GM12878 (cell line): ENCODE data around the gene SLC2A5. TPM values are rescaled to one million over a fixed set of nuclear protein-coding genes. Genes with fewer than 3 reads are reported as not detected.

Experiments
- ATAC-seq: fragments of 200-7000 bp; cut with Tn5 transposase; 3 replicates; pipeline ENCODE4 v1.9.1; 2020; ENCODE audit warnings: mild to moderate bottlenecking, moderate library complexity
- BruUV-seq: library from RNA; stranded (reverse); fragments of 400-500 nt; replicated peaks from 2 replicates; lab custom pipeline; 2021; lab: Mats Ljungman, UMichigan
- CTCF ChIA-PET: fragments of 300-600 bp; sonication (Branson Sonifier 250); formaldehyde crosslinking; extraction: SDS; loops from one replicate; lab custom pipeline; 2021; ENCODE audit warnings: inconsistent platforms; lab: Yijun Ruan, JAX
- POLR2A ChIA-PET: fragments of 350-600 bp; formaldehyde crosslinking; extraction: SDS; loops from one replicate; lab custom pipeline; 2021; ENCODE audit warnings: inconsistent platforms; lab: Charles Lee
- RAD21 ChIA-PET: fragments of 300-600 bp; sonication (Branson Sonifier 250); formaldehyde crosslinking; loops from one replicate; lab custom pipeline; 2023; ENCODE audit warnings: antibody characterized with exemption; ENCODE audit not compliant: unreplicated experiment; lab: Charles Lee
- SMC1A ChIA-PET: fragments of 300-600 bp; sonication (Branson Sonifier 250); formaldehyde crosslinking; loops from one replicate; lab custom pipeline; 2023; ENCODE audit not compliant: unreplicated experiment, uncharacterized antibody; lab: Charles Lee
- DNase-seq: peaks from one replicate; pipeline ENCODE4 v3.0.0-alpha.2; 2011; ENCODE audit warnings: low read depth, low spot score
- FAIRE-seq: peaks from 3 replicates; lab custom pipeline; 2011; peaks lifted over from hg19 to GRCh38; lab: Jason Lieb, UNC
- H2AFZ ChIP-seq: 2 replicates; pipeline ENCODE4 v1.6.0; 2011; ENCODE audit warnings: low read depth, low read length, control low read depth; ENCODE audit not compliant: control insufficient read depth
- H3K27ac ChIP-seq: 2 replicates; pipeline ENCODE4 v1.5.1; 2011; ENCODE audit warnings: control low read depth; ENCODE audit not compliant: control insufficient read depth, insufficient read depth
- H3K27me3 ChIP-seq, 2 experiments: replicated peaks in 1 of 2; 2 replicates each; pipeline versions ENCODE4 v1.6.0 to v1.6.1; 2011; ENCODE audit warnings: low read length in 1 of 2; ENCODE audit not compliant: control insufficient read depth in 2 of 2, insufficient read depth in 2 of 2
- H3K36me3 ChIP-seq, 2 experiments: 2 replicates each; pipeline ENCODE4 v1.5.1; 2011; ENCODE audit warnings: low read length in 1 of 2; ENCODE audit not compliant: control insufficient read depth in 2 of 2, insufficient read depth in 2 of 2
- H3K4me1 ChIP-seq: 2 replicates; pipeline ENCODE4 v1.6.1; 2011; ENCODE audit warnings: mild to moderate bottlenecking, low read length, moderate library complexity, mixed read lengths; ENCODE audit not compliant: control insufficient read depth, insufficient read depth
- H3K4me2 ChIP-seq: 2 replicates; pipeline ENCODE4 v1.6.0; 2011; ENCODE audit warnings: control low read depth; ENCODE audit not compliant: control insufficient read depth, insufficient read depth
- H3K4me3 ChIP-seq: fragments of 200-600 bp; sonication (generic); 2 replicates; pipeline ENCODE4 v1.5.1; 2016
- H3K79me2 ChIP-seq: 2 replicates; pipeline ENCODE4 v1.6.0; 2011; ENCODE audit warnings: low read length; ENCODE audit not compliant: control insufficient read depth, insufficient read depth
- H3K9ac ChIP-seq: 2 replicates; pipeline ENCODE4 v1.8.0; 2011; ENCODE audit warnings: low read length, control low read depth, mixed read lengths; ENCODE audit not compliant: control insufficient read depth, insufficient read depth
- H3K9me3 ChIP-seq: replicated peaks from 3 replicates; pipeline ENCODE4 v1.5.1; 2011; ENCODE audit warnings: mild to moderate bottlenecking, low read length; ENCODE audit not compliant: control insufficient read depth, insufficient read depth
- H4K20me1 ChIP-seq: 2 replicates; pipeline ENCODE4 v1.6.0; 2011; ENCODE audit not compliant: control insufficient read depth, insufficient read depth
- BHLHE40 ChIP-seq, 2 experiments: fragments of 450-650 bp in 1 of 2; IDR thresholded peaks; 2 replicates each; pipeline ENCODE4 v1.6.1; 2011 to 2017; ENCODE audit warnings: low read depth in 2 of 2, borderline replicate concordance in 1 of 2, improper control_type of control experiment in 1 of 2, low read length in 1 of 2, mild to moderate bottlenecking in 1 of 2
- EP300 ChIP-seq, 2 experiments: fragments of 150-350 bp in 1 of 2; IDR thresholded peaks; 2 replicates each; pipeline ENCODE4 v1.6.1; 2011 to 2012; ENCODE audit warnings: low read depth in 2 of 2, low read length in 2 of 2, borderline replicate concordance in 1 of 2, improper control_type of control experiment in 1 of 2, inconsistent platforms in 1 of 2; ENCODE audit not compliant: control insufficient read depth in 1 of 2
- FOS ChIP-seq: IDR thresholded peaks from 3 replicates; pipeline ENCODE4 v1.6.1; 2011; ENCODE audit warnings: borderline replicate concordance; ENCODE audit not compliant: insufficient read length; ENCODE audit errors: extremely low read depth
- HDGF ChIP-seq: fragments of 450-650 bp; IDR thresholded peaks from 2 replicates; pipeline ENCODE4 v1.6.1; 2016; ENCODE audit warnings: antibody characterized with exemption
- SPI1 ChIP-seq: IDR thresholded peaks from 2 replicates; pipeline ENCODE4 v1.6.1; 2011; ENCODE audit warnings: low read depth, mild to moderate bottlenecking, low read length, moderate library complexity, borderline replicate concordance; ENCODE audit not compliant: insufficient read depth
- ZZZ3 ChIP-seq: IDR thresholded peaks from 2 replicates; pipeline ENCODE4 v1.6.1; 2011; ENCODE audit warnings: low read depth; ENCODE audit not compliant: control insufficient read depth, insufficient read length
- WGBS: methylation state at CpG from one replicate; pipeline ENCODE4 v1.1.6; 2016; ENCODE audit warnings: low lambda C conversion rate; ENCODE audit not compliant: insufficient replicate concordance, insufficient coverage; ENCODE audit errors: missing lambda C conversion rate; 5-methylcytosine and 5-hydroxymethylcytosine counted together
- in situ Hi-C: fragments of 300-500 bp; cut with MboI; formaldehyde crosslinking; loops from 9 replicates; pipeline ENCODE4 v1.14.3; 2018; ENCODE audit warnings: mixed read lengths
- intact Hi-C: fragments of 100-400 bp; cut with micrococcal nuclease; formaldehyde crosslinking; loops from one replicate; pipeline ENCODE4 v1.14.2; 2022; ENCODE audit not compliant: unreplicated experiment
- polyA plus RNA-seq, 11 experiments: library from polyadenylated mRNA; depleted of rRNA in 4 of 11; unstranded in 6 of 11; stranded (reverse) in 5 of 11; fragments of >200 nt; fragmentation: Nextera tagmentation in 4 of 11; fragmentation: Illumina TruSeq in 1 of 11; extraction: Ambion mirVana in 4 of 11; extraction: Trizol in 1 of 11; gene quantifications; 1 replicate in 1 of 11; 2 replicates in 10 of 11; pipeline versions ENCODE4 v1.2.1 to v1.2.3, GENCODE V29; 2011 to 2016; ENCODE audit warnings: inconsistent platforms in 2 of 11, missing spikeins in 2 of 11, low read depth in 1 of 11
- total RNA-seq, 4 experiments: library from RNA; depleted of rRNA in 3 of 4; stranded (reverse); fragments of >200 nt in 3 of 4; fragmentation: Illumina TruSeq in 1 of 4; extraction: Trizol in 1 of 4; gene quantifications; 2 replicates each; pipeline versions ENCODE4 v1.2.1 to v1.2.3, GENCODE V29; 2013 to 2021
- TF ChIP-seq, protein P1 (sequence below): fragments of 450-650 bp; IDR thresholded peaks from 2 replicates; pipeline ENCODE4 v1.6.1; 2017; ENCODE audit warnings: mild to moderate bottlenecking, moderate library complexity

Gene SLC2A5
- total and polyA plus RNA-seq, 10 of the 15 experiments (the other 5 are each of a cell fraction or from before 2014, with no cell fraction given): 4.5 to 76.6 (median 23.9) TPM

DNA sequence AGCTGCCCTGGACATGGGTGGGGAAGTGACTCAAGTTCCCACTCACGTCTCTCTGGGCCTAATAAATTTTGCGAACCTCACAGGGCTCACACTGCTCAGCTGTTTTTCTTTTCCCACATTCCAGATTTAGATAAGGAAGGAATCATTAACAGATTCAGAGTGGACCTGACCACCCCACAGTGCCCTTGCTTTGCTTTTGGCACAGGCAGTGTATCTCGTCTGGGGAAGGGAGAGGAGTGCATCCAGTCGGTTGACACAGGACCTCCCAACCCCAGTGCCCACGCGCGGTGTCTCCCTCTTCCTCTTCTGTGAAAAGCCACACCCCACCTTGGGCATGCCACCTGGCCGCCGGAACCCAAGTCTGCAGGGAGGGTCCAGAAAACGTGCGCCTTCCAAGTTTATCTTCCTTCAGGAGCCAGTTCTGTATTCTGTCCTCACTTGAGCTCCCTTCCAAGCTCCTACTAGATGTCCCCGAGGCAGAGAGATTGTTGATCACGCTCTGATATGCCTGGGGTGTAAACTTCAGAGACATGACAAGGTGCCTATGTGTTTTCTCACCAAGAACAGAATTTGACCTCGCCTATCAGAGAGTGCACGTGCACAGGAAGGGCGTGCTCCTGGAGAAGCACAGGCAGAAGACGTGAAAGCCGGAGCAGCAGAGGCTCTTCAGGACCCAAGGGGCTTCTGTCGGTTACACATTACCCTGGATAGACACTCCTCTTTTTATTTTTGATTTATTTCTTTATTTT, 9.5 kb upstream of the SLC2A5 start:
- in situ Hi-C loops: no loop called here
- Histone ChIP-seq H3K9me3 (peaks cover 1% of the 10 kb centered on the region), H3K4me2 (peak overlapping the region; percentile 61), H3K36me3 (no peaks in the 10 kb centered on the region), H3K79me2 (no peaks in the 10 kb centered on the region), H3K4me1 (peaks cover 55% of the 10 kb centered on the region), H3K27me3 (no peaks in the 10 kb centered on the region), H3K27ac (peak overlapping the region; percentile 92), H3K9ac (no peak overlapping the region), H3K4me3 (no peak overlapping the region), H4K20me1 (no peaks in the 10 kb centered on the region), H2AFZ (no peak overlapping the region)
- ATAC-seq (no peak), FAIRE-seq (no peak), DNase-seq (no peak)
- ChIA-PET SMC1A (interaction anchor here (0.8 to 4.8 kb wide), 9 partner anchors 9 to 107 kb away, joined by 3 to 59 read pairs (median 4); no protein-coding TSS in a partner anchor), RAD21 (interaction anchor here (0.9 to 1.7 kb wide), 4 partner anchors 18 to 230 kb away, joined by 3 to 4 read pairs (median 3); no protein-coding TSS in a partner anchor), CTCF (interaction anchor here (0.7 to 4.0 kb wide), 3 partner anchors 12 to 860 kb away, joined by 3 to 26 read pairs (median 3); no protein-coding TSS in a partner anchor), POLR2A (interaction anchor here (0.6 to 4.5 kb wide), 5 partner anchors 10 to 74 kb away, joined by 3 to 45 read pairs (median 3); no protein-coding TSS in a partner anchor)
- TF ChIP-seq HDGF (0 out of 2 replicates have a peak, but pooled peaks have one; percentile 26), SPI1 (peak; percentile 62; the same call in 1 of the 2 replicates), ZZZ3 (no peak), BHLHE40 (IDR thresholded peaks at IDR 0.05; ENCODE audit: borderline replicate concordance in 1 of 2, low read depth in 2 of 2, low read length in 1 of 2) (peak; percentile 63 to 79; a peak in 3 of 4 replicates), FOS (no peak), EP300 (IDR thresholded peaks at IDR 0.05; ENCODE audit: borderline replicate concordance in 1 of 2, control insufficient read depth in 1 of 2, low read depth in 2 of 2, low read length in 2 of 2) (no peak)
- TF ChIP-seq, protein P1, sequence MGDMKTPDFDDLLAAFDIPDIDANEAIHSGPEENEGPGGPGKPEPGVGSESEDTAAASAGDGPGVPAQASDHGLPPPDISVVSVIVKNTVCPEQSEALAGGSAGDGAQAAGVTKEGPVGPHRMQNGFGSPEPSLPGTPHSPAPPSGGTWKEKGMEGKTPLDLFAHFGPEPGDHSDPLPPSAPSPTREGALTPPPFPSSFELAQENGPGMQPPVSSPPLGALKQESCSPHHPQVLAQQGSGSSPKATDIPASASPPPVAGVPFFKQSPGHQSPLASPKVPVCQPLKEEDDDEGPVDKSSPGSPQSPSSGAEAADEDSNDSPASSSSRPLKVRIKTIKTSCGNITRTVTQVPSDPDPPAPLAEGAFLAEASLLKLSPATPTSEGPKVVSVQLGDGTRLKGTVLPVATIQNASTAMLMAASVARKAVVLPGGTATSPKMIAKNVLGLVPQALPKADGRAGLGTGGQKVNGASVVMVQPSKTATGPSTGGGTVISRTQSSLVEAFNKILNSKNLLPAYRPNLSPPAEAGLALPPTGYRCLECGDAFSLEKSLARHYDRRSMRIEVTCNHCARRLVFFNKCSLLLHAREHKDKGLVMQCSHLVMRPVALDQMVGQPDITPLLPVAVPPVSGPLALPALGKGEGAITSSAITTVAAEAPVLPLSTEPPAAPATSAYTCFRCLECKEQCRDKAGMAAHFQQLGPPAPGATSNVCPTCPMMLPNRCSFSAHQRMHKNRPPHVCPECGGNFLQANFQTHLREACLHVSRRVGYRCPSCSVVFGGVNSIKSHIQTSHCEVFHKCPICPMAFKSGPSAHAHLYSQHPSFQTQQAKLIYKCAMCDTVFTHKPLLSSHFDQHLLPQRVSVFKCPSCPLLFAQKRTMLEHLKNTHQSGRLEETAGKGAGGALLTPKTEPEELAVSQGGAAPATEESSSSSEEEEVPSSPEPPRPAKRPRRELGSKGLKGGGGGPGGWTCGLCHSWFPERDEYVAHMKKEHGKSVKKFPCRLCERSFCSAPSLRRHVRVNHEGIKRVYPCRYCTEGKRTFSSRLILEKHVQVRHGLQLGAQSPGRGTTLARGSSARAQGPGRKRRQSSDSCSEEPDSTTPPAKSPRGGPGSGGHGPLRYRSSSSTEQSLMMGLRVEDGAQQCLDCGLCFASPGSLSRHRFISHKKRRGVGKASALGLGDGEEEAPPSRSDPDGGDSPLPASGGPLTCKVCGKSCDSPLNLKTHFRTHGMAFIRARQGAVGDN: peak; percentile 65
- WGBS: 59% methylated on average over 19 of the region's 19 CpGs
- no TSS peak for BruUV-seq
- intact Hi-C loops: loop anchor here (1.0 to 5.0 kb wide), 4 partner anchors 10 to 333 kb away; partner anchors contain the start of genes ENO1 and SLC2A5
